Thymus (tissue), 11 donors: Measurements from ENCODE around the gene NKAIN1. TPM values are rescaled to one million over a fixed set of nuclear protein-coding genes. Genes with fewer than 3 reads are reported as not detected.
A peak's percentile ranks its signal among the peaks of the same experiment; 100 is the strongest.
"Not testable (repeated sequence)": the region's sequence is repeated elsewhere in the genome, so short reads cannot be mapped to it uniquely, and the experiment has no call there.

ENCODE experiments used
- DNase-seq, 9 donors: peaks; one replicate each; pipeline ENCODE4 v3.0.0-alpha.2; 2013; ENCODE audit warnings: low spot score in 9 of 9, low read depth in 6 of 9, missing footprints in 1 of 9
- H3K27ac ChIP-seq, 2 donors: one replicate each; pipeline ENCODE4 v1.5.1; 2013; ENCODE audit warnings: control low read depth in 1 of 2, low read depth in 1 of 2, low read length in 1 of 2, mild to moderate bottlenecking in 1 of 2, moderate library complexity in 1 of 2
- H3K27me3 ChIP-seq, 2 donors: one replicate each; pipeline ENCODE4 v1.5.1; 2013; ENCODE audit warnings: low read length in 1 of 2; ENCODE audit not compliant: control insufficient read depth in 2 of 2, insufficient read depth in 1 of 2
- H3K36me3 ChIP-seq, 2 donors: one replicate each; pipeline ENCODE4 v1.5.1; 2013; ENCODE audit warnings: low read length in 1 of 2, mild to moderate bottlenecking in 1 of 2, moderate library complexity in 1 of 2; ENCODE audit not compliant: control insufficient read depth in 2 of 2, insufficient read depth in 2 of 2
- H3K4me1 ChIP-seq, 2 donors: one replicate each; pipeline ENCODE4 v1.5.1; 2013; ENCODE audit warnings: low read length in 2 of 2; ENCODE audit not compliant: control insufficient read depth in 2 of 2, insufficient read depth in 2 of 2
- H3K4me3 ChIP-seq, 2 donors: one replicate each; pipeline ENCODE4 v1.5.1; 2013; ENCODE audit warnings: low read length in 2 of 2, control low read depth in 1 of 2, mild to moderate bottlenecking in 1 of 2
- H3K9me3 ChIP-seq, 2 donors: one replicate each; pipeline ENCODE4 v1.5.1; 2013; ENCODE audit warnings: low read length in 1 of 2, mild to moderate bottlenecking in 1 of 2; ENCODE audit not compliant: control insufficient read depth in 2 of 2, insufficient read depth in 1 of 2
- WGBS: extraction: QIAGEN DNeasy Blood & Tissue Kit; methylation state at CpG from one replicate; pipeline ENCODE4 v1.1.7; 2013; 5-methylcytosine and 5-hydroxymethylcytosine counted together
- polyA plus RNA-seq: library from polyadenylated mRNA; stranded (reverse); fragments of 200-250 nt; gene quantifications from one replicate; pipeline ENCODE4 v1.2.3, GENCODE V29; 2013
- total RNA-seq: library from RNA; stranded (reverse); fragments of 120-200 nt; gene quantifications from one replicate; pipeline ENCODE4 v1.2.4, GENCODE V29; 2013
- donor health status: healthy.

NKAIN1 gene
- total and polyA plus RNA-seq, 2 donors: 0.16 to 0.19 TPM

GRCh38 chr1:31196685-31197084 is 43.0 kb downstream of the NKAIN1 start:
- Histone ChIP-seq H3K27ac (no peak overlapping the region), H3K4me1 (no peaks in the 10 kb centered on the region), H3K4me3 (no peak overlapping the region), H3K27me3 (no peaks in the 10 kb centered on the region), H3K36me3 (no peaks in the 10 kb centered on the region), H3K9me3 (no peaks in the 10 kb centered on the region)
- WGBS: 88% methylated on average over 2 of the region's 2 CpGs
- no peak for DNase-seq

DNA sequence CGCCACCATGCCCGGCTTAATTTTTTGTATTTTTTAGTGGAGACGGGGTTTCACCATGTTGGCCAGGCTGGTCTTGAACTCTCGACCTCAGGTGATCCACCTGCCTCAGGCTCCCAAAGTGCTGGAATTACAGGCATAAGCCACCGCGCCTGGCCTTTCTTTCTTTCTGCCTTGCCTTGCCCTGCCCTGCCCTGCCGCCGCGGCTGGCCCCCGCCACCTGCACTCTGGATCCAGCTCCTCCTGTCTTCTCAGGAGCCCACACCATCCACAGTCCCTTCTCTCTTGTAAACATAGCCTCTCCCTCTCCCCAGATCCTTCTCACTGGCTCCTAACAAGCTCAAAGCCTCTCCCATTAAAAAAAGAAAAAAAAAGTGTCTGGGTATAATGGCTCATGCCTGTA is 44.4 kb downstream of the NKAIN1 start:
- WGBS: 97% methylated on average over 10 of the region's 10 CpGs
- H3K9me3 ChIP-seq, H3K27me3 ChIP-seq, DNase-seq, H3K27ac ChIP-seq, H3K4me1 ChIP-seq, H3K4me3 ChIP-seq, H3K36me3 ChIP-seq: not testable (repeated sequence)

DNA sequence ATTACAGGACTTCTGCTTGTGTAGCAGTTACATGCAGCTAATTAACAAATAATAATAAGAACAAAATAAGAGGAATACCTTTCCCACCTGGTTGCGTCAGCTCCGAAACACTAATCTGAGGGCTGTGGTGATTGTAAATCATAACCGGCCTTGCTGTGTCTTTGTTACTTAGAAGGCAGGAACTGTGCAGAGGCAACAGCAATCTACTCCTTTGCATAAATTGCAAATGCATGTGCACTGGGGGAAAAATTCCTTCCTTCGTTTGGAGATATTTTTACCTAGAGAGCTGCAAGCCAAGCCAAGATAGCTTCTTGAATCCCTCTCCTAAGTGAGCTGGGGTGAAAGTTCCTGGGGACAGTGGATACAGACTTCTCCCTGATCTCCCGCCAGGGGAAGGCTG is 46.0 kb downstream of the NKAIN1 start:
- no peaks in the 10 kb centered on the region for H3K36me3 ChIP-seq
- no peak for DNase-seq
- WGBS: 90% methylated on average over 5 of the region's 5 CpGs
- H3K27ac ChIP-seq: no peak overlapping the region
- H3K9me3 ChIP-seq: no peaks in the 10 kb centered on the region
- no peaks in the 10 kb centered on the region for H3K4me1 ChIP-seq
- no peaks in the 10 kb centered on the region for H3K27me3 ChIP-seq
- H3K4me3 ChIP-seq: no peak overlapping the region

GRCh38 chr1:31191281-31191680 is 48.4 kb downstream of the NKAIN1 start:
- Histone ChIP-seq H3K27me3 (no peaks in the 10 kb centered on the region), H3K27ac (no peak overlapping the region), H3K4me1 (no peaks in the 10 kb centered on the region), H3K36me3 (no peaks in the 10 kb centered on the region), H3K9me3 (no peaks in the 10 kb centered on the region), H3K4me3 (no peak overlapping the region)
- 92% methylated on average over 1 of the region's 1 CpG for WGBS
- no peak for DNase-seq

GRCh38 chr1:31189696-31190674 is 49.7 kb downstream of the NKAIN1 start:
- H3K27ac ChIP-seq: no peak overlapping the region
- H3K27me3 ChIP-seq: no peaks in the 10 kb centered on the region
- no peak overlapping the region for H3K4me3 ChIP-seq
- H3K9me3 ChIP-seq: no peaks in the 10 kb centered on the region
- no peaks in the 10 kb centered on the region for H3K36me3 ChIP-seq
- no peak for DNase-seq
- WGBS: 94% methylated on average over 4 of the region's 4 CpGs
- H3K4me1 ChIP-seq: no peaks in the 10 kb centered on the region

DNA sequence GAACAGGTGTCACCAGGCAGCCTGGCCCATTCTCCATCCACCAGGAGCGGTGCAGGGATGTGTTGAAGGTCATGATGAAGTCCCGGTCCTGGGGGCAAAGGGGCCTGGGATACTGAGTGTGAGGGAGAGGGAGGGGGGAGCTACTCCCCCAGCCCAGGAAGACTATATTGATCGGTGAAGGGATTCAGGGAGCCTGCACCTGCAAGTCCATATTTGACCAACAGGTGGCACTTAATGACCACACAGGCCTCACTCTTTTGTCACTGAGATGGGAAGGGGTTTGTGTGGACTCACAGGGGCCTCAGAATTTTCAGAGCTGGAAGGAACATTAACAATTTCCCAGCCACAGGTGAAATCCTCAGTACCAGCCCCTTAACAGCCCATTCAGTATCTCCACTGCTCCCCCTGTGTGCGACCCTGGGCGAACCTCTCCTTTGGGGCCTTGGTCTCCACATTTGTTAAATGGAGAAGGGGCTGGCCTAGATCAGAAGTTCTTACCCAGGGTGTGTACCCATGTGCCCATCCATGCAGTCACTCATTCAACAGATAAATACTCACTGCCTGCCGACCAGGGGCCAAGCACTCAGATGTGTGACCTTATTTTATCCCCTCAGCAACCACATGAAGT is 55.6 kb downstream of the NKAIN1 start:
- Histone ChIP-seq H3K27me3 (peaks cover 0 to 25% of the 10 kb centered on the region in 2 donors), H3K4me3 (no peak overlapping the region), H3K27ac (no peak overlapping the region), H3K4me1 (peaks cover 6 to 11% of the 10 kb centered on the region in 2 donors), H3K9me3 (no peaks in the 10 kb centered on the region), H3K36me3 (no peaks in the 10 kb centered on the region)
- DNase-seq: peak in 4 of 9 donors; percentile 29 to 60 (median 42)
- WGBS: 53% methylated on average over 6 of the region's 6 CpGs

GRCh38 chr1:31183126-31183525 is 56.6 kb downstream of the NKAIN1 start:
- Histone ChIP-seq H3K9me3 (no peaks in the 10 kb centered on the region), H3K27ac (no peak overlapping the region), H3K4me1 (peaks cover 6 to 11% of the 10 kb centered on the region in 2 donors), H3K4me3 (no peak overlapping the region), H3K27me3 (peaks cover 0 to 25% of the 10 kb centered on the region in 2 donors), H3K36me3 (no peaks in the 10 kb centered on the region)
- DNase-seq: no peak
- 83% methylated on average over 6 of the region's 6 CpGs for WGBS

- no peak overlapping the region for H3K27ac ChIP-seq
- H3K9me3 ChIP-seq: no peaks in the 10 kb centered on the region
- WGBS: 3% methylated on average over 18 of the region's 18 CpGs
- no peaks in the 10 kb centered on the region for H3K36me3 ChIP-seq
- H3K4me1 ChIP-seq: peaks cover 6 to 11% of the 10 kb centered on the region in 2 donors
- DNase-seq: peak in 5 of 9 donors; percentile 45 to 73 (median 54)
- H3K4me3 ChIP-seq: no peak overlapping the region
- peaks cover 0 to 25% of the 10 kb centered on the region in 2 donors for H3K27me3 ChIP-seq
These were observed 57.3 kb downstream of the NKAIN1 start for GRCh38 chr1:31182352-31182751.
